Hepatocyte (in vitro differentiated cells): ENCODE measurements around the gene FCER2. TPM values are rescaled to one million over a fixed set of nuclear protein-coding genes. Genes with fewer than 3 reads are reported as not detected.

Experiments used
- DNase-seq: peaks from one replicate; pipeline ENCODE4 v3.0.0-alpha.2; 2016; ENCODE audit warnings: low spot score
- H2AFZ ChIP-seq: fragments of 200-600 bp; sonication (generic); 2 replicates; pipeline ENCODE4 v1.6.0; 2016; ENCODE audit warnings: antibody characterized with exemption, mild to moderate bottlenecking
- H3K27ac ChIP-seq: fragments of 200-600 bp; sonication (generic); 2 replicates; pipeline ENCODE4 v1.5.1; 2016; ENCODE audit warnings: mild to moderate bottlenecking
- H3K27me3 ChIP-seq: fragments of 200-600 bp; sonication (generic); 2 replicates; pipeline ENCODE4 v1.6.1; 2016
- H3K36me3 ChIP-seq: fragments of 200-600 bp; sonication (generic); replicated peaks from 2 replicates; pipeline ENCODE4 v1.5.1; 2016; ENCODE audit warnings: low read depth; ENCODE audit not compliant: insufficient read depth
- H3K4me1 ChIP-seq: fragments of 200-600 bp; sonication (generic); 2 replicates; pipeline ENCODE4 v1.5.1; 2016; ENCODE audit warnings: mild to moderate bottlenecking, moderate library complexity; ENCODE audit not compliant: insufficient read depth
- H3K4me2 ChIP-seq: fragments of 200-600 bp; sonication (generic); 2 replicates; pipeline ENCODE4 v1.6.0; 2016
- H3K4me3 ChIP-seq: fragments of 200-600 bp; sonication (generic); 2 replicates; pipeline ENCODE4 v1.5.1; 2016; ENCODE audit warnings: mild to moderate bottlenecking
- H3K79me2 ChIP-seq: fragments of 200-600 bp; sonication (generic); 2 replicates; pipeline ENCODE4 v1.6.0; 2017; ENCODE audit warnings: mild to moderate bottlenecking
- H3K9me2 ChIP-seq: fragments of 200-600 bp; sonication (generic); replicated peaks from 2 replicates; pipeline ENCODE4 v1.6.0; 2017; ENCODE audit warnings: mild to moderate bottlenecking; ENCODE audit not compliant: insufficient read depth
- H3K9me3 ChIP-seq: fragments of 200-600 bp; sonication (generic); 2 replicates; pipeline ENCODE4 v1.5.1; 2016; ENCODE audit warnings: low read depth, mild to moderate bottlenecking
- H4K20me1 ChIP-seq: fragments of 200-600 bp; sonication (generic); 2 replicates; pipeline ENCODE4 v1.6.0; 2016; ENCODE audit warnings: mild to moderate bottlenecking; ENCODE audit not compliant: insufficient read depth, poor library complexity, severe bottlenecking
- CTCF ChIP-seq: fragments of 200-600 bp; sonication (generic); IDR thresholded peaks from 2 replicates; pipeline ENCODE4 v1.5.1; 2016; ENCODE audit warnings: antibody characterized with exemption, mild to moderate bottlenecking; ENCODE audit not compliant: poor library complexity
- EZH2 ChIP-seq: fragments of 200-600 bp; sonication (generic); IDR thresholded peaks from 2 replicates; pipeline ENCODE4 v1.6.1; 2016; ENCODE audit warnings: antibody characterized with exemption, mild to moderate bottlenecking, borderline replicate concordance
- EZH2phosphoT487 ChIP-seq: fragments of 200-600 bp; sonication (generic); IDR thresholded peaks from one replicate; pipeline ENCODE4 v1.6.1; 2018; ENCODE audit warnings: antibody characterized with exemption, mild to moderate bottlenecking, low read depth, moderate library complexity; ENCODE audit not compliant: unreplicated experiment, severe bottlenecking
- WGBS: methylation state at CpG from one replicate; pipeline ENCODE4 v1.1.6; 2016; ENCODE audit warnings: low lambda C conversion rate; ENCODE audit errors: missing lambda C conversion rate; 5-methylcytosine and 5-hydroxymethylcytosine counted together
- polyA plus RNA-seq: library from polyadenylated mRNA; unstranded; fragments of >200 nt; fragmentation: Nextera tagmentation; extraction: Ambion mirVana; gene quantifications from 2 replicates; pipeline ENCODE4 v1.2.1, GENCODE V29; 2016
- total RNA-seq: library from RNA; depleted of rRNA; stranded (reverse); fragments of >200 nt; gene quantifications from 2 replicates; pipeline ENCODE4 v1.2.3, GENCODE V29; 2014

The FCER2 gene
- total and polyA plus RNA-seq, 2 experiments from 2014 or later = not detected

GRCh38 chr19:7720351-7720750 is 18.4 kb upstream of the FCER2 start:
- WGBS = 81% methylated on average over 6 of the region's 6 CpGs
- H3K79me2 ChIP-seq = no peaks in the 10 kb centered on the region
- no peak for DNase-seq
- TF ChIP-seq CTCF (no peak), EZH2 (no peak), EZH2phosphoT487 (no peak)
- H3K4me1 ChIP-seq = no peaks in the 10 kb centered on the region
- no peaks in the 10 kb centered on the region for H3K36me3 ChIP-seq
- no peak overlapping the region for H3K4me3 ChIP-seq
- H2AFZ ChIP-seq = no peak overlapping the region
- H3K27ac ChIP-seq = no peak overlapping the region
- peaks cover 3% of the 10 kb centered on the region for H3K27me3 ChIP-seq
- H3K9me2 ChIP-seq = no peaks in the 10 kb centered on the region
- H3K9me3 ChIP-seq = no peaks in the 10 kb centered on the region
- no peak overlapping the region for H3K4me2 ChIP-seq
- H4K20me1 ChIP-seq = no peaks in the 10 kb centered on the region

DNA sequence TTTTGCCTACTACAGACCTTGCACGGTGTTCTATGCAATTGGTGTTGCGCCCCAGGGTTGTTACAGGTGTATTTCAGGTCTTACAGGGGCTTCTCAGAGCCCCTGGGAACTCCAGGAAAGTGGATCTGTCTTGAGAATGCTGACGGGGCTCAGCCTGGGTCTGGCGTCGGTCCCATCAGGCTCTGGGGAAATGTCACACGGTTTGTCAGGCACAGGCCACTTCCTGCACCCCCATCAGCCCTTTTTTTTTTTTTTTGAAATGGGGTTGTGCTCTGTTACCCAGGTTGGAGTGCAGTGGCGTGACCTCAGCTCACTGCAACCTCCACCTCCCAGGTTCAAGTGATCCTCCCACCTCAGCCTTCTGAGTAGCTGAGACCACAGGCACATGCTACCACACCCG is 16.7 kb upstream of the FCER2 start:
- Histone ChIP-seq H3K4me1 (no peaks in the 10 kb centered on the region), H4K20me1 (no peaks in the 10 kb centered on the region), H3K4me2 (no peak overlapping the region), H2AFZ (no peak overlapping the region), H3K9me2 (no peaks in the 10 kb centered on the region), H3K36me3 (no peaks in the 10 kb centered on the region), H3K27ac (no peak overlapping the region), H3K27me3 (peaks cover 3% of the 10 kb centered on the region), H3K9me3 (no peaks in the 10 kb centered on the region), H3K4me3 (no peak overlapping the region), H3K79me2 (no peaks in the 10 kb centered on the region)
- TF ChIP-seq CTCF (no peak), EZH2 (no peak), EZH2phosphoT487 (no peak)
- 88% methylated on average over 8 of the region's 8 CpGs for WGBS
- no peak for DNase-seq

DNA sequence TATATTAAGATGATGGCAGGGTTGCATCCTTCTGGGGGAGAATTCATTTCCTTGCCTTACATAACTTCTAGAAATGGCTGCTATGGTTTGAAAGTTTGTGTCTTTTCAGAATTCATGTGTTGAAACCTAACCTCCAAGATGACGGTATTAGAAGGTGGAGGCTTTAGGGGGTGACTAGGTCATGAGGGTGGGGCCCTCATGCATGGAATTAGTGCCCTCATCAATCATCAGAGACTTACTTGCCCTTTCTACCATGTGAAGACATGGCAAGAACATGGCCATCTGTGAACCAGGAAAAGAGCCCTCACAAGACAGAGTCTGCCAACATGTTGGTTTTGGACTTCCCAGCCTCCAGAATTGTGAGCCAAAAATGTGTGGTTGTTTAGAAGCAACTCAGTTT is 14.8 kb upstream of the FCER2 start:
- WGBS = 83% methylated on average over 1 of the region's 1 CpG
- Histone ChIP-seq H3K27me3 (no peaks in the 10 kb centered on the region), H3K9me3 (no peaks in the 10 kb centered on the region), H3K36me3 (no peaks in the 10 kb centered on the region), H3K4me3 (no peak overlapping the region), H2AFZ (no peak overlapping the region), H3K79me2 (no peaks in the 10 kb centered on the region), H3K27ac (no peak overlapping the region), H3K4me1 (no peaks in the 10 kb centered on the region), H3K4me2 (no peak overlapping the region), H4K20me1 (no peaks in the 10 kb centered on the region), H3K9me2 (no peaks in the 10 kb centered on the region)
- TF ChIP-seq EZH2phosphoT487 (no peak), CTCF (no peak), EZH2 (no peak)
- DNase-seq = no peak

- TF ChIP-seq CTCF (no peak), EZH2 (no peak), EZH2phosphoT487 (no peak)
- Histone ChIP-seq H3K79me2 (no peaks in the 10 kb centered on the region), H4K20me1 (no peaks in the 10 kb centered on the region), H3K4me1 (no peaks in the 10 kb centered on the region), H3K9me2 (no peaks in the 10 kb centered on the region), H3K9me3 (no peaks in the 10 kb centered on the region), H3K27ac (no peak overlapping the region), H2AFZ (no peak overlapping the region), H3K4me3 (no peak overlapping the region), H3K36me3 (no peaks in the 10 kb centered on the region), H3K4me2 (no peak overlapping the region), H3K27me3 (no peaks in the 10 kb centered on the region)
- no peak for DNase-seq
- 93% methylated on average over 1 of the region's 1 CpG for WGBS
Measured at GRCh38 chr19:7715671-7716070, 13.7 kb upstream of the FCER2 start.
